Panc1 (cell line): ENCODE measurements around the gene NCKAP5L. TPM values are rescaled to one million over a fixed set of nuclear protein-coding genes. Genes with fewer than 3 reads are reported as not detected.

Experiments
- ATAC-seq: fragments of 200-7000 bp; cut with Tn5 transposase; 2 replicates; pipeline ENCODE4 v1.9.1; 2020; ENCODE audit warnings: mild to moderate bottlenecking, moderate library complexity
- BruUV-seq: library from RNA; stranded (reverse); fragments of 400-500 nt; replicated peaks from 2 replicates; lab custom pipeline; 2021; lab: Mats Ljungman, UMichigan
- CTCF ChIA-PET: fragments of 300-600 bp; sonication (Branson Sonifier 250); formaldehyde crosslinking; loops from one replicate; lab custom pipeline; 2022; ENCODE audit warnings: antibody characterized with exemption; lab: Charles Lee
- POLR2A ChIA-PET: fragments of 300-600 bp; sonication (Branson Sonifier 250); formaldehyde crosslinking; loops from one replicate; lab custom pipeline; 2022; ENCODE audit warnings: antibody characterized with exemption; lab: Charles Lee
- DNase-seq: peaks from one replicate; pipeline ENCODE4 v3.0.0-alpha.2; 2010; ENCODE audit warnings: low read depth, low spot score
- H3K27ac ChIP-seq: 2 replicates; pipeline ENCODE4 v1.5.1; 2011; ENCODE audit warnings: mild to moderate bottlenecking, low read length, inconsistent platforms
- H3K27me3 ChIP-seq: fragments of 200-500 bp; sonication (Bioruptor generic); 2 replicates; pipeline ENCODE4 v1.6.0; 2014; ENCODE audit warnings: low read length, inconsistent platforms; ENCODE audit not compliant: control insufficient read depth, insufficient read depth
- H3K36me3 ChIP-seq: fragments of 200-500 bp; sonication (Bioruptor generic); 2 replicates; pipeline ENCODE4 v1.5.1; 2014; ENCODE audit warnings: inconsistent platforms, mild to moderate bottlenecking, low read length, moderate library complexity; ENCODE audit not compliant: control insufficient read depth, insufficient read depth
- H3K4me1 ChIP-seq: 2 replicates; pipeline ENCODE4 v1.5.1; 2011; ENCODE audit warnings: inconsistent platforms, mild to moderate bottlenecking, low read length, moderate library complexity; ENCODE audit not compliant: control insufficient read depth, insufficient read depth
- H3K4me3 ChIP-seq, 2 experiments: 2 replicates each; pipeline ENCODE4 v1.5.1; 2011 to 2012; ENCODE audit warnings: low read depth in 2 of 2, low read length in 2 of 2, mild to moderate bottlenecking in 2 of 2, inconsistent platforms in 1 of 2, moderate library complexity in 1 of 2
- H3K9me3 ChIP-seq: fragments of 200-500 bp; sonication (Bioruptor generic); 2 replicates; pipeline ENCODE4 v1.5.1; 2014; ENCODE audit warnings: low read depth, mild to moderate bottlenecking, inconsistent platforms, low read length, moderate library complexity; ENCODE audit not compliant: control insufficient read depth, insufficient read depth
- CTCF ChIP-seq: fragments of 450-650 bp; IDR thresholded peaks from 2 replicates; pipeline ENCODE4 v1.5.1; 2017; ENCODE audit warnings: mild to moderate bottlenecking
- POLR2AphosphoS5 ChIP-seq: IDR thresholded peaks from 2 replicates; pipeline ENCODE4 v1.6.1; 2012; ENCODE audit warnings: mild to moderate bottlenecking, low read depth, low read length, moderate library complexity
- REST ChIP-seq, 2 experiments: IDR thresholded peaks; 2 replicates each; pipeline ENCODE4 v1.6.1; 2011 to 2012; ENCODE audit warnings: low read depth in 2 of 2, control low read depth in 1 of 2, low read length in 1 of 2, mild to moderate bottlenecking in 1 of 2, moderate library complexity in 1 of 2; ENCODE audit not compliant: insufficient read depth in 1 of 2
- SIN3A ChIP-seq: IDR thresholded peaks from 2 replicates; pipeline ENCODE4 v1.6.1; 2012; ENCODE audit warnings: low read depth, mild to moderate bottlenecking, low read length, moderate library complexity, borderline replicate concordance; ENCODE audit not compliant: insufficient read depth
- TCF7L2 ChIP-seq: IDR thresholded peaks from 2 replicates; pipeline ENCODE4 v1.6.1; 2011; ENCODE audit warnings: mild to moderate bottlenecking, low read depth, low read length, inconsistent platforms
- in situ Hi-C: cut with HindIII; loops from 2 replicates; pipeline ENCODE4 v1.10.0; 2016; ENCODE audit warnings: low sequenced_read_pairs, low pct_unique_long_range_greater_than_20kb
- intact Hi-C: fragments of 100-400 bp; cut with micrococcal nuclease; formaldehyde crosslinking; loops from one replicate; pipeline ENCODE4 v1.10.0; 2022; ENCODE audit not compliant: unreplicated experiment
- total RNA-seq: library from RNA; stranded (reverse); gene quantifications from one replicate; pipeline ENCODE4 v1.2.1, GENCODE V29; 2021; ENCODE audit not compliant: unreplicated experiment

The NCKAP5L gene
- total RNA-seq, 1 experiment from 2014 or later: 17.3 TPM

DNA sequence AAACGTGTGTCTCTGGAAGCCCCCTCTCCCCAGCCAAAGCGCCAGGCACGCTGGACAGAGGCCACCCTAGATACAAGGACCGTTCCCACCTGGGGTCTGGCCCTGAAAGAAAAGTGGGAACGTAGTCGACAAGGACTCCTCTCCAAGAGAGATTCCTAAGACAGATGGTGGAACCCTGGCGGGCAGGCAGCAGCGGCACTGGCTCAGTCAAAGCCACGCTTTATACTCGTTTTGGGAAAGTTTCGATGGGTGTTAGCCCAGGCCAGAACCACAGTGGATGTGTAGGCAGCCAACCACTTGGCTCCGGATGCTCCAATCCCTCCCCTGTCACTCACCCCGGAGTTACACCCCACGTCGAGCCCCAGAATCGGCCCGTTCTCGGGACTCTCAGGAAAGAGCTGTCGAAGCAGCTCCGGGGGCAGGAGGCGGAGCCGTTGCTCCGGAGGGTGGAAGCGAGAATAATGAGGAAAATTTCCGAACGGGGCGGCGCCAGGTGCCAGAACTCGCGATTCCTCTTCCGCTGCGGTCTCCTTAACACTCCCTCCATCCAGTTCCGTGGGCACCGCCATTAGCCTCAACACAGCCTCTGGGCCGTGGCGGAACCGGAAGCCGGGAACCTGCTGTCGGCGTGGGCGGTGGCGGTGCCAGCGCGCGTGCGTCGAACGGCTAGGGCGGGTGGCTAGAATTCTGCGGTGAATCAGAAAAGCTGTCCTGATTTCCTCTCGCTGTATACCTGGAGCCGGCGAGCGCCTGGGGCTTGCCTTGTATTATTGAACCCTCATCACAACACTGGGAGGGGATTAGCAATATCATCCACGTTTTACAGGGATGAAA is 14.5 kb upstream of the NCKAP5L start, which contains the start of gene BCDIN3D:
BCDIN3D (minus strand) TSS at position 588 of the 834 bp plus-strand sequence; CDS start at position 569, 19 bp downstream.
- intact Hi-C loops: no loop called here

More for the DNA sequence above, 14.5 kb upstream of the NCKAP5L start, which contains the start of gene BCDIN3D:
- no peaks in the 10 kb centered on the region for H3K9me3 ChIP-seq
- in situ Hi-C loops: no loop called here
- DNase-seq: no peak
- H3K27me3 ChIP-seq: peaks cover under 1% of the 10 kb centered on the region; the same call in 1 of the 2 replicates
- H3K4me3 ChIP-seq: peak within 1 kb of the TSS; percentile 65 to 98
- TSS peak; percentile 95 for BruUV-seq
- H3K36me3 ChIP-seq: no peaks in the 10 kb centered on the region
- POLR2A ChIA-PET: interaction anchor here (0.6 to 0.7 kb wide), 2 partner anchors 25 to 150 kb away, joined by 3 to 6 read pairs; no protein-coding TSS in a partner anchor
- CTCF ChIA-PET: no interaction called here
- peak within 1 kb of the TSS; percentile 86 for H3K27ac ChIP-seq
- ATAC-seq: peak; percentile 98
- H3K4me1 ChIP-seq: peaks cover 16% of the 10 kb centered on the region
- TF ChIP-seq TCF7L2: 0 out of 2 replicates have a peak, but pooled peaks have one; percentile 7
- no peak for TF ChIP-seq SIN3A
- TF ChIP-seq CTCF: no peak
- TF ChIP-seq POLR2AphosphoS5: peak; percentile 94
- peak; percentile 55 to 57; a peak in 2 of 4 replicates for TF ChIP-seq REST (IDR thresholded peaks at IDR 0.05; ENCODE audit: insufficient read depth in 1 of 2, low read depth in 2 of 2, low read length in 1 of 2)
